ENCODE data around the gene CYFIP1. TPM values are rescaled to one million over a fixed set of nuclear protein-coding genes. Genes with fewer than 3 reads are reported as not detected.

The CYFIP1 gene
- total RNA-seq, 2 donors from 2014 or later: 134 to 139 TPM

DNA sequence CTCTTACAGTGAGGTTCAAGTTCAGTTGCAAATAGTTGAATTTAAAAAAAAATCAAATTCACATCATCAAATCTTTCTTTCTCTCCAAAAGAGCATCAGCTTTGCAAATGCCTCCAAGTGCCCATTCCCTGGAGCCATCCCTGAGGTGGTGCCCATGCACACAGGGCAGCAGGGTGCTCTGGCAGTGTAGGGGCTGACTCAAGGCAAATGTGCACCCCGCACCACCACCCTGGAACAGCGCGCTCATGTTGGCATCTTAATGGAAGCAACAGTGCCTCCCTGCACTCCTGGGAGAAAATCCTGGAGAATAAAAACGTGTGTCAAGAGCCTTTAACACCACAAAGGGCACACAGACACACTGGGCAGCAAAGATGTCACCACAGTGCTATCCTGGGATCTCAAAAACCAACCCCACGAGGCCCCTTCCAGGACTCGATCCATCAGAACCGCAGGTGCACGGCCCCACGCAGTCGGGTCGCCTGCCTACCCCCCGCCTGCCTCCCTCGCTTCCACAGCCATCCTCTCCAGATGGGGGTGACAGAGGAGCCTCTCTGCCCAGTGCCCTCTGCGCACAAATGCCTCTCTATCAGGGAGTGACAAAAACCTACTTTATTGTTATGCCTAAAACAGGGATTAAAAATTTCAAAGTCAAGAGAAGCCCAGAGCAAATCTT is 90.9 kb downstream of the CYFIP1 start:
- Mint-ChIP-seq H3K9me3 (no peaks in the 10 kb centered on the region), H3K27ac (no peak overlapping the region), H3K4me3 (no peak overlapping the region), H3K27me3 (ENCODE audit: insufficient read depth) (no peaks in the 10 kb centered on the region), H3K36me3 (ENCODE audit: low read depth) (peaks cover 60% of the 10 kb centered on the region), H3K4me1 (peaks cover 16% of the 10 kb centered on the region)
- Histone ChIP-seq H3K4me3 (ENCODE audit: low read length) (no peak overlapping the region), H3K36me3 (ENCODE audit: control insufficient read depth, insufficient read depth, low read length) (peaks cover 58% of the 10 kb centered on the region), H3K27me3 (ENCODE audit: control insufficient read depth, insufficient read depth, low read length, poor library complexity, severe bottlenecking) (no peaks in the 10 kb centered on the region), H3K9me3 (ENCODE audit: control insufficient read depth, low read length) (no peaks in the 10 kb centered on the region), H3K27ac (ENCODE audit: low read depth, low read length) (no peak overlapping the region), H3K4me1 (ENCODE audit: control insufficient read depth, insufficient read depth, low read length) (peaks cover 19% of the 10 kb centered on the region), H3K9ac (ENCODE audit: extremely low read depth, low read length, poor library complexity, severe bottlenecking) (no peak overlapping the region)
- DNase-seq: no peak
- no peak for TF ChIP-seq CTCF (conservative IDR thresholded peaks at IDR 0.05)
- 93 to 95% methylated on average over 13 to 14 of the region's 14 CpGs for WGBS, 2 experiments (ENCODE audit: insufficient coverage in 1 of 2, insufficient read length in 1 of 2)

GRCh38 chr15:22888120-22888859 is 91.9 kb downstream of the CYFIP1 start:
- peaks cover 51% of the 10 kb centered on the region for H3K36me3 ChIP-seq (ENCODE audit: control insufficient read depth, insufficient read depth, low read length)
- no peaks in the 10 kb centered on the region for H3K27me3 ChIP-seq (ENCODE audit: control insufficient read depth, insufficient read depth, low read length, poor library complexity, severe bottlenecking)
- Mint-ChIP-seq H3K27ac (no peak overlapping the region), H3K4me3 (no peak overlapping the region), H3K4me1 (peaks cover 21% of the 10 kb centered on the region), H3K36me3 (ENCODE audit: low read depth) (peaks cover 61% of the 10 kb centered on the region), H3K9me3 (no peaks in the 10 kb centered on the region), H3K27me3 (ENCODE audit: insufficient read depth) (no peaks in the 10 kb centered on the region)
- H3K4me1 ChIP-seq (ENCODE audit: control insufficient read depth, insufficient read depth, low read length): peaks cover 15% of the 10 kb centered on the region
- no peak for DNase-seq
- H3K4me3 ChIP-seq (ENCODE audit: low read length): no peak overlapping the region
- no peak for TF ChIP-seq CTCF (conservative IDR thresholded peaks at IDR 0.05)
- H3K9me3 ChIP-seq (ENCODE audit: control insufficient read depth, low read length): no peaks in the 10 kb centered on the region
- 89 to 96% methylated on average over 9 of the region's 9 CpGs for WGBS, 2 experiments (ENCODE audit: insufficient coverage in 1 of 2, insufficient read length in 1 of 2)
- H3K9ac ChIP-seq (ENCODE audit: extremely low read depth, low read length, poor library complexity, severe bottlenecking): no peak overlapping the region
- H3K27ac ChIP-seq (ENCODE audit: low read depth, low read length): no peak overlapping the region

DNA sequence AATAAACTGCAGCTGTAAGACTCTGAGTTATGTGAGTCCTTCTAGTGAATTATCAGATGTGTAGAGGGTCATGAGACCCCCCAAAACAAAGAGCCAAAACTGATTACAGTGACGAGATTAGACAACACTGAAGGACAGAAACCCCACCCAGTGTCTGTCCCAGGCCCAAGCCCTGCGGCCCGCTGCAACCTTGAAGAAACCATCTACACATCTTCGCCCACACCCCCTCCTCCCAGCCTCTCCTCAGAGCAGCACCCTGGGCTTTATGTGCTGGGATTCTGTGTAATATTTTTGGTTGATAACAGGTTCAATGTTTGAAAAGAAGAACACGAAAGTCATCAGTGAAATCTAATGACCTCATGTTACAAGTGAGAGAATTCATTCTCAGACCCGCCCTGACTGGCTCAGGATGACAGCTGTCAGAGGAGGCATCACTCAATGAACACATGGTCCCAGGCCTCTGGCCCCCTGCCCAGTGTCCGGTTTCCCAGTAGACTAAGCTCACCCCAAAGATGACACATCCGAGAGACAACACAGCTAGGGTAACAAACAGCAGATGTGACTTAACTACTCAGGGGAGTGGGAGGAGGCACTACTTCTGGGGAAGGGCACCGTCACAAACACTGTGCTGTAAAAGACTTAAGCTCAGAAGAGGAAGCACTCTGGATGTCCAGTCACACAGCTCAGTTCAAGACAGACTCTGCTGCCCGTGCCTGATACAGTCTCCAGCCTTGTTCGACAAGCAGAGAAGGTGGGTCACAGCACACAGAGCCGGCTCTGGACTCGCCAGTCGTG is 92.8 kb downstream of the CYFIP1 start:
- Mint-ChIP-seq H3K27me3 (ENCODE audit: insufficient read depth) (no peaks in the 10 kb centered on the region), H3K4me1 (peaks cover 14% of the 10 kb centered on the region), H3K9me3 (no peaks in the 10 kb centered on the region), H3K27ac (no peak overlapping the region), H3K4me3 (no peak overlapping the region), H3K36me3 (ENCODE audit: low read depth) (peaks cover 69% of the 10 kb centered on the region)
- H3K4me1 ChIP-seq (ENCODE audit: control insufficient read depth, insufficient read depth, low read length): peaks cover 15% of the 10 kb centered on the region
- no peak for DNase-seq
- no peak for TF ChIP-seq CTCF (conservative IDR thresholded peaks at IDR 0.05)
- no peaks in the 10 kb centered on the region for H3K27me3 ChIP-seq (ENCODE audit: control insufficient read depth, insufficient read depth, low read length, poor library complexity, severe bottlenecking)
- H3K9ac ChIP-seq (ENCODE audit: extremely low read depth, low read length, poor library complexity, severe bottlenecking): no peak overlapping the region
- no peaks in the 10 kb centered on the region for H3K9me3 ChIP-seq (ENCODE audit: control insufficient read depth, low read length)
- H3K4me3 ChIP-seq (ENCODE audit: low read length): no peak overlapping the region
- H3K27ac ChIP-seq (ENCODE audit: low read depth, low read length): no peak overlapping the region
- 88 to 91% methylated on average over 9 to 13 of the region's 14 CpGs for WGBS, 2 experiments (ENCODE audit: insufficient coverage in 1 of 2, insufficient read length in 1 of 2)
- H3K36me3 ChIP-seq (ENCODE audit: control insufficient read depth, insufficient read depth, low read length): peaks cover 60% of the 10 kb centered on the region
